ENCODE measurements around the gene FBXL17. TPM values are rescaled to one million over a fixed set of nuclear protein-coding genes. Genes with fewer than 3 reads are reported as not detected.

FBXL17 gene
- total RNA-seq, 1 experiment from 2014 or later, result 3.5 TPM

DNA sequence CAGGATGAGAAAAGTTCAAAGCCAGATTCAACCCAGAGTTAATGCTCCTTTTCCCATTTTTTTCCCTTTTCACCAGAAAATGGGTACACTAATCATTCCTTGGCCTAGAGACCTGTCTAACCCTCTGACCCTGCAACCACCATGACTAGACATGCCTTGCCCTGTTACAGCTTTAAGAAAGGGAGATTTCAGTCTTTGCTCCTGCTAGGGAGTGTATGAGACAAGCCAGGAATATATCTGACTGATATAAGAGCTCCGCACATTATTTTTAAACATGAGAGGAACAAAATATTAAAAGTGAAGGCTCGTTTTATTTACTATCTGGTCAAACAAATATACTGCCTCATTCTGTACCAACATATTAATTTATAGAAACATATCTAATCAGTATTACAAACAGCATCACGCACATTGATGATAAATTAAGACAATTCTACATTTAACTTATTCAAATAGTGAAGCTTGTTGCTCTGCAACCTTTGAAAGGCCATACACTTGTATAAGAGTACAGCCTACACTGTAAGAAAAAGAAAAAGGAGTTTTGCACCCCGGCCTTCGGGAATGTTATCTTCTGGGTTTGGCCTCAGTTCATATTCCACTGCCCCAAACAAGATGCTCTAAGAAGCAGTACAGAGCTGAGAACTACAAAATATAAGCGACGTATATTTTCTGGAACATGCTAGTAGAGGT is 132.7 kb downstream of the FBXL17 start (continued):
- TF ChIP-seq, protein P1, sequence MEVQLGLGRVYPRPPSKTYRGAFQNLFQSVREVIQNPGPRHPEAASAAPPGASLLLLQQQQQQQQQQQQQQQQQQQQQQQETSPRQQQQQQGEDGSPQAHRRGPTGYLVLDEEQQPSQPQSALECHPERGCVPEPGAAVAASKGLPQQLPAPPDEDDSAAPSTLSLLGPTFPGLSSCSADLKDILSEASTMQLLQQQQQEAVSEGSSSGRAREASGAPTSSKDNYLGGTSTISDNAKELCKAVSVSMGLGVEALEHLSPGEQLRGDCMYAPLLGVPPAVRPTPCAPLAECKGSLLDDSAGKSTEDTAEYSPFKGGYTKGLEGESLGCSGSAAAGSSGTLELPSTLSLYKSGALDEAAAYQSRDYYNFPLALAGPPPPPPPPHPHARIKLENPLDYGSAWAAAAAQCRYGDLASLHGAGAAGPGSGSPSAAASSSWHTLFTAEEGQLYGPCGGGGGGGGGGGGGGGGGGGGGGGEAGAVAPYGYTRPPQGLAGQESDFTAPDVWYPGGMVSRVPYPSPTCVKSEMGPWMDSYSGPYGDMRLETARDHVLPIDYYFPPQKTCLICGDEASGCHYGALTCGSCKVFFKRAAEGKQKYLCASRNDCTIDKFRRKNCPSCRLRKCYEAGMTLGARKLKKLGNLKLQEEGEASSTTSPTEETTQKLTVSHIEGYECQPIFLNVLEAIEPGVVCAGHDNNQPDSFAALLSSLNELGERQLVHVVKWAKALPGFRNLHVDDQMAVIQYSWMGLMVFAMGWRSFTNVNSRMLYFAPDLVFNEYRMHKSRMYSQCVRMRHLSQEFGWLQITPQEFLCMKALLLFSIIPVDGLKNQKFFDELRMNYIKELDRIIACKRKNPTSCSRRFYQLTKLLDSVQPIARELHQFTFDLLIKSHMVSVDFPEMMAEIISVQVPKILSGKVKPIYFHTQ (CRISPR knock-in tag; IDR thresholded peaks at IDR 0.05), result no peak
- TF ChIP-seq HMGA2 (CRISPR knock-in tag; IDR thresholded peaks at IDR 0.05) (no peak), ZNF423 (CRISPR knock-in tag; IDR thresholded peaks at IDR 0.05) (no peak), ZNF396 (CRISPR knock-in tag; IDR thresholded peaks at IDR 0.05; ENCODE audit: borderline replicate concordance) (no peak)
- TF ChIP-seq, protein P2, sequence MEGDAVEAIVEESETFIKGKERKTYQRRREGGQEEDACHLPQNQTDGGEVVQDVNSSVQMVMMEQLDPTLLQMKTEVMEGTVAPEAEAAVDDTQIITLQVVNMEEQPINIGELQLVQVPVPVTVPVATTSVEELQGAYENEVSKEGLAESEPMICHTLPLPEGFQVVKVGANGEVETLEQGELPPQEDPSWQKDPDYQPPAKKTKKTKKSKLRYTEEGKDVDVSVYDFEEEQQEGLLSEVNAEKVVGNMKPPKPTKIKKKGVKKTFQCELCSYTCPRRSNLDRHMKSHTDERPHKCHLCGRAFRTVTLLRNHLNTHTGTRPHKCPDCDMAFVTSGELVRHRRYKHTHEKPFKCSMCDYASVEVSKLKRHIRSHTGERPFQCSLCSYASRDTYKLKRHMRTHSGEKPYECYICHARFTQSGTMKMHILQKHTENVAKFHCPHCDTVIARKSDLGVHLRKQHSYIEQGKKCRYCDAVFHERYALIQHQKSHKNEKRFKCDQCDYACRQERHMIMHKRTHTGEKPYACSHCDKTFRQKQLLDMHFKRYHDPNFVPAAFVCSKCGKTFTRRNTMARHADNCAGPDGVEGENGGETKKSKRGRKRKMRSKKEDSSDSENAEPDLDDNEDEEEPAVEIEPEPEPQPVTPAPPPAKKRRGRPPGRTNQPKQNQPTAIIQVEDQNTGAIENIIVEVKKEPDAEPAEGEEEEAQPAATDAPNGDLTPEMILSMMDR (IDR thresholded peaks at IDR 0.05), result no peak

DNA sequence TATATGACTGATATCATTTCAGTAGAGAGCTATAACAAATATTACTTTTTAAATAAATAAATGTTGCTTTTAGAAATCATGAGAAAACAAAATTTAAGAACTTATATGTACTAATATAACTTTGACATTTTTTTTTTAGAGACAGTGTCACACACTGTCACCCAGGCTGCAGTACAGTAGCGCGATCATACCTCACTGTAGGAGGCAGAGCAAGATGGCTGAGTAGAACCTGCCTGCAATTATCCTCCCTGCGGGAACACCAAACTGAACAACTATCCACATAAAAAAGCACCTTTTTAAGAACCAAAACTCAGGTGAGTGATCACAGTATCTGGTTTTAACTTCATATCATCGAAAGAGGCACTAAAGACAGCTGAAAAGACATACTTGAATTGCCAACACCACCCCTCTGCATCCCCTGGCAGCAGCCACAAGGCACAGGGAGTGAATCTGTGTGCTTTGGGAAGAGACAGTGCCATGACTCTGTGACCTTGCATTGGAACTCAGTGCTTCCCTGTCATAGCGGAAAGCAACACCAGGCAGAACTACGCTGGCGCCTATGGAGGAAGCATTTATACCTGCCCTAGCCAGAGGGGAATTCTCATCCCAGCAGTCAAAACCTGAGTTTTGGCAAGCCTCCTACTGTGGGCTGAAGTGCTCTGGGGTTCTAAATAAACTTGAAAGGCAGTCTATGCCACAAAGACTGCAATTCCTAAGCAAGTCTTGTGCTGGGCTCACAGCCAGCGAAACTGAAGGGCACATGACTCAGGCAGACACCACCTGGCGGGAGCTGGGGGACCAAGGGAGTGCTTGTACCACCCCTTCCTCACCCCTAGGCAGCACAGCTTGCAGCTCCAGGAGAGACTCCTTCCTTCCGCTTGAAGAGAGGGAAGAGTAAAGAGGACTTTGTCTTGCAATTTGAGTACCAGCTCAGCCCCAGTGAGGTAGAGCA is 142.7 kb downstream of the FBXL17 start:
- ATAC-seq (peak; percentile 89), DNase-seq (ENCODE audit: low spot score) (peak; percentile 25)
- H3K9me3 Mint-ChIP-seq, result 0 out of 2 replicates have a peak, but pooled peaks cover 6% of the 10 kb centered on the region
- H3K4me3 Mint-ChIP-seq, result no peak overlapping the region
- peaks cover 9% of the 10 kb centered on the region for H3K4me1 Mint-ChIP-seq
- H3K27me3 Mint-ChIP-seq (ENCODE audit: low read depth), result no peaks in the 10 kb centered on the region
- no peaks in the 10 kb centered on the region for H3K36me3 Mint-ChIP-seq
- ChIA-PET POLR2A (interaction anchor here (0.6 kb wide), 1 partner anchor 173 kb away, joined by 5 read pairs; no protein-coding TSS in a partner anchor), CTCF (interaction anchor here (0.7 to 1.7 kb wide), 5 partner anchors 21 to 1449 kb away, joined by 3 to 8 read pairs (median 4); no protein-coding TSS in a partner anchor)
- TF ChIP-seq CREB1 (CRISPR knock-in tag; IDR thresholded peaks at IDR 0.05) (no peak), ATF1 (CRISPR knock-in tag; IDR thresholded peaks at IDR 0.05) (no peak), CREM (CRISPR knock-in tag; IDR thresholded peaks at IDR 0.05) (no peak), RORB (CRISPR knock-in tag; IDR thresholded peaks at IDR 0.05) (no peak), RELA (CRISPR knock-in tag; IDR thresholded peaks at IDR 0.05; ENCODE audit: borderline replicate concordance) (no peak)
- TF ChIP-seq, protein P3, sequence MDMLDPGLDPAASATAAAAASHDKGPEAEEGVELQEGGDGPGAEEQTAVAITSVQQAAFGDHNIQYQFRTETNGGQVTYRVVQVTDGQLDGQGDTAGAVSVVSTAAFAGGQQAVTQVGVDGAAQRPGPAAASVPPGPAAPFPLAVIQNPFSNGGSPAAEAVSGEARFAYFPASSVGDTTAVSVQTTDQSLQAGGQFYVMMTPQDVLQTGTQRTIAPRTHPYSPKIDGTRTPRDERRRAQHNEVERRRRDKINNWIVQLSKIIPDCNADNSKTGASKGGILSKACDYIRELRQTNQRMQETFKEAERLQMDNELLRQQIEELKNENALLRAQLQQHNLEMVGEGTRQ (CRISPR knock-in tag; IDR thresholded peaks at IDR 0.05), result peak; percentile 43
- peak overlapping the region; percentile 22; the same call in 1 of the 2 replicates for H3K27ac Mint-ChIP-seq

DNA sequence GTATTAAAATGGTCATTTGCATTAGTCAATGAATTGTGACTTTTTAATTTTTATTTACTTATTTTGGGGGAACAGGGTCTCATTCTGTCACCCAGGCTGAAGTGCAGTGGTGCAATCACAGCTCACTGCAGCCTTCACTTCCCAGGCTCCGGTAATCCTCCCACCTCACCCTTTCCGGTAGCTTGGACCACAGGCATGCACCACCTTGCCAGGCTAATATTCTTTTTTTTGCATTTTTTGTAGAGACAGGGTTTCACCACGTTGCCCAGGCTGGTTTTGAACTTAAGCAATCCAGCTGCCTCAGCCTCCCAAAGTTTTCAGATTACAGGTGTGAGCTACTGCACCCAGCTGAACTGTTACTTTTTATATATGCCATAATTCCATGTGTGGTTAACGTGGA is 143.4 kb downstream of the FBXL17 start:
- no peak overlapping the region for H3K27ac Mint-ChIP-seq
- CTCF ChIA-PET, result interaction anchor here (0.7 to 1.3 kb wide), 3 partner anchors 22 to 1450 kb away, joined by 3 to 4 read pairs (median 4); no protein-coding TSS in a partner anchor
- no peak for TF ChIP-seq ESRRA (CRISPR knock-in tag; IDR thresholded peaks at IDR 0.05; ENCODE audit: borderline replicate concordance)
- TF ChIP-seq ZNF232 (CRISPR knock-in tag; IDR thresholded peaks at IDR 0.05), result no peak
- TF ChIP-seq, protein P4, sequence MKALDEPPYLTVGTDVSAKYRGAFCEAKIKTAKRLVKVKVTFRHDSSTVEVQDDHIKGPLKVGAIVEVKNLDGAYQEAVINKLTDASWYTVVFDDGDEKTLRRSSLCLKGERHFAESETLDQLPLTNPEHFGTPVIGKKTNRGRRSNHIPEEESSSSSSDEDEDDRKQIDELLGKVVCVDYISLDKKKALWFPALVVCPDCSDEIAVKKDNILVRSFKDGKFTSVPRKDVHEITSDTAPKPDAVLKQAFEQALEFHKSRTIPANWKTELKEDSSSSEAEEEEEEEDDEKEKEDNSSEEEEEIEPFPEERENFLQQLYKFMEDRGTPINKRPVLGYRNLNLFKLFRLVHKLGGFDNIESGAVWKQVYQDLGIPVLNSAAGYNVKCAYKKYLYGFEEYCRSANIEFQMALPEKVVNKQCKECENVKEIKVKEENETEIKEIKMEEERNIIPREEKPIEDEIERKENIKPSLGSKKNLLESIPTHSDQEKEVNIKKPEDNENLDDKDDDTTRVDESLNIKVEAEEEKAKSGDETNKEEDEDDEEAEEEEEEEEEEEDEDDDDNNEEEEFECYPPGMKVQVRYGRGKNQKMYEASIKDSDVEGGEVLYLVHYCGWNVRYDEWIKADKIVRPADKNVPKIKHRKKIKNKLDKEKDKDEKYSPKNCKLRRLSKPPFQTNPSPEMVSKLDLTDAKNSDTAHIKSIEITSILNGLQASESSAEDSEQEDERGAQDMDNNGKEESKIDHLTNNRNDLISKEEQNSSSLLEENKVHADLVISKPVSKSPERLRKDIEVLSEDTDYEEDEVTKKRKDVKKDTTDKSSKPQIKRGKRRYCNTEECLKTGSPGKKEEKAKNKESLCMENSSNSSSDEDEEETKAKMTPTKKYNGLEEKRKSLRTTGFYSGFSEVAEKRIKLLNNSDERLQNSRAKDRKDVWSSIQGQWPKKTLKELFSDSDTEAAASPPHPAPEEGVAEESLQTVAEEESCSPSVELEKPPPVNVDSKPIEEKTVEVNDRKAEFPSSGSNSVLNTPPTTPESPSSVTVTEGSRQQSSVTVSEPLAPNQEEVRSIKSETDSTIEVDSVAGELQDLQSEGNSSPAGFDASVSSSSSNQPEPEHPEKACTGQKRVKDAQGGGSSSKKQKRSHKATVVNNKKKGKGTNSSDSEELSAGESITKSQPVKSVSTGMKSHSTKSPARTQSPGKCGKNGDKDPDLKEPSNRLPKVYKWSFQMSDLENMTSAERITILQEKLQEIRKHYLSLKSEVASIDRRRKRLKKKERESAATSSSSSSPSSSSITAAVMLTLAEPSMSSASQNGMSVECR (CRISPR knock-in tag; IDR thresholded peaks at IDR 0.05; ENCODE audit: borderline replicate concordance), result no peak
- TF ChIP-seq, protein P5, sequence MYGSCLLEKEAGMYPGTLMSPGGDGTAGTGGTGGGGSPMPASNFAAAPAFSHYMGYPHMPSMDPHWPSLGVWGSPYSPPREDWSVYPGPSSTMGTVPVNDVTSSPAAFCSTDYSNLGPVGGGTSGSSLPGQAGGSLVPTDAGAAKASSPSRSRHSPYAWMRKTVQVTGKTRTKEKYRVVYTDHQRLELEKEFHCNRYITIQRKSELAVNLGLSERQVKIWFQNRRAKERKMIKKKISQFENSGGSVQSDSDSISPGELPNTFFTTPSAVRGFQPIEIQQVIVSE (CRISPR knock-in tag; IDR thresholded peaks at IDR 0.05; ENCODE audit: borderline replicate concordance), result no peak
- TF ChIP-seq TEAD1 (CRISPR knock-in tag; IDR thresholded peaks at IDR 0.05), result no peak
- no peak for TF ChIP-seq TEAD4 (CRISPR knock-in tag; IDR thresholded peaks at IDR 0.05)
- TF ChIP-seq TP53 (CRISPR knock-in tag; IDR thresholded peaks at IDR 0.05), result no peak
- no peak for TF ChIP-seq ELF4 (CRISPR knock-in tag; IDR thresholded peaks at IDR 0.05; ENCODE audit: low read depth)

More for the DNA sequence above, 143.4 kb downstream of the FBXL17 start:
- Mint-ChIP-seq H3K36me3 (no peaks in the 10 kb centered on the region), H3K27me3 (ENCODE audit: low read depth) (no peaks in the 10 kb centered on the region), H3K9me3 (0 out of 2 replicates have a peak, but pooled peaks cover 6% of the 10 kb centered on the region), H3K4me3 (no peak overlapping the region), H3K4me1 (peaks cover 15% of the 10 kb centered on the region)
- ATAC-seq, result no peak
- POLR2A ChIA-PET, result no interaction called here
- no peak for DNase-seq (ENCODE audit: low spot score)

Data from WTC11 (cell line).